Endodermal cell (in vitro differentiated cells): ENCODE data around the gene CCDC191. TPM values are rescaled to one million over a fixed set of nuclear protein-coding genes. Genes with fewer than 3 reads are reported as not detected.
A peak's percentile ranks its signal among the peaks of the same experiment; 100 is the strongest.

ENCODE experiments used
- DNase-seq: peaks from one replicate; pipeline ENCODE4 v3.0.0-alpha.2; 2017
- H3K27ac ChIP-seq: 2 replicates; pipeline ENCODE4 v1.5.1; 2013; ENCODE audit warnings: mild to moderate bottlenecking, low read depth, low read length, moderate library complexity
- H3K27me3 ChIP-seq: 2 replicates; pipeline ENCODE4 v1.6.1; 2013; ENCODE audit warnings: mild to moderate bottlenecking, low read length, moderate library complexity; ENCODE audit not compliant: insufficient read depth, control insufficient read depth, poor library complexity, severe bottlenecking
- H3K36me3 ChIP-seq: 2 replicates; pipeline ENCODE4 v1.7.0; 2013; ENCODE audit warnings: mild to moderate bottlenecking, low read length, moderate library complexity; ENCODE audit not compliant: control insufficient read depth, insufficient read depth
- H3K4me1 ChIP-seq: one replicate; pipeline ENCODE4 v1.7.0; 2013; ENCODE audit warnings: low read length; ENCODE audit not compliant: control insufficient read depth, insufficient read depth
- H3K4me3 ChIP-seq: 2 replicates; pipeline ENCODE4 v1.5.1; 2013; ENCODE audit warnings: mild to moderate bottlenecking, low read length, moderate library complexity
- H3K9ac ChIP-seq: 2 replicates; pipeline ENCODE4 v1.6.1; 2013; ENCODE audit warnings: mild to moderate bottlenecking, low read length, moderate library complexity; ENCODE audit not compliant: poor library complexity, severe bottlenecking; ENCODE audit errors: extremely low read depth
- H3K9me3 ChIP-seq: 2 replicates; pipeline ENCODE4 v1.6.1; 2013; ENCODE audit warnings: mild to moderate bottlenecking, low read length, moderate library complexity; ENCODE audit not compliant: control insufficient read depth
- H3K27ac Mint-ChIP-seq: 2 replicates; pipeline ENCODE4 v1.8.0; 2020; ENCODE audit warnings: mixed read lengths
- H3K27me3 Mint-ChIP-seq: 2 replicates; pipeline ENCODE4 v1.8.0; 2021; ENCODE audit warnings: mild to moderate bottlenecking, mixed read lengths; ENCODE audit not compliant: insufficient read depth
- H3K36me3 Mint-ChIP-seq: 2 replicates; pipeline ENCODE4 v1.8.0; 2020; ENCODE audit warnings: low read depth, mixed read lengths
- H3K4me1 Mint-ChIP-seq: 2 replicates; pipeline ENCODE4 v1.8.0; 2020; ENCODE audit warnings: mixed read lengths
- H3K4me3 Mint-ChIP-seq: 2 replicates; pipeline ENCODE4 v1.8.0; 2020; ENCODE audit warnings: mild to moderate bottlenecking, moderate library complexity, mixed read lengths
- H3K9me3 Mint-ChIP-seq: 2 replicates; pipeline ENCODE4 v1.8.0; 2020; ENCODE audit warnings: mild to moderate bottlenecking, mixed read lengths
- WGBS, 2 experiments: methylation state at CpG; one replicate each; pipeline versions ENCODE4 v1.1.5 to v1.1.7; 2013; ENCODE audit warnings: missing lambda C conversion rate in 2 of 2, mixed read lengths in 1 of 2; ENCODE audit not compliant: insufficient coverage in 1 of 2, insufficient read length in 1 of 2; 5-methylcytosine and 5-hydroxymethylcytosine counted together
- total RNA-seq, 2 donors: library from RNA; stranded (reverse); fragmentation: NEBNext Ultra II Directional in 1 of 2; extraction: Animal tissue kit (Norgen Biotek cat#: 25700) in 1 of 2; gene quantifications; 2 replicates in 1 of 2; 3 replicates in 1 of 2; pipeline ENCODE4 v1.2.1, GENCODE V29; 2021
- TF ChIP-seq, protein P1 (sequence below): fragments of 200-600 bp; sonication (generic); conservative IDR thresholded peaks from 2 replicates; pipeline ENCODE4 v1.5.0; 2021; ENCODE audit warnings: antibody characterized with exemption, mild to moderate bottlenecking

CCDC191 gene
- total RNA-seq, 2 donors from 2014 or later, result 4.4 to 6.1 TPM

DNA sequence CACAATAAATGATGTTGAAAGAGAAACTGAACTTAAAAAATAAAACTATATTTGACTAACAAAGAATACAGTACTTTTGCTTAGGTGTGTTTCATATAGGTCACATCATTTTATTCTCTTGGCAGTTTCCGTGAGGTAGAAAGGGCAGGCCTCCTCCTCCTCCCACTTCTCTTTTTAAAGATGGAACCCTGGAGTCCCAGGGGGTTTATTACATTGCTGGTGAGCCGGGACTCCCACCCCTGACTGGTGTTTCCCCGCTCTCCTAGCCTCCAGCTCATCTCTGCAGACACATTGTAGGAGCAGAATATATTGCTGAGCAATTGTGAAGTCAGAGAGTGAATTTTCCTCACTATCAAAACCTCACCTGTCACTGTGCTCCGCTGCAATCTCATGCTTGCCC lies 78.5 kb downstream of the CCDC191 start:
- 87% methylated on average over 4 of the region's 4 CpGs; no CpG with 5 or more reads in 1 of the 2 experiments for WGBS, 2 experiments
- H3K4me3 Mint-ChIP-seq, result no peak overlapping the region
- Histone ChIP-seq H3K36me3 (no peaks in the 10 kb centered on the region), H3K4me3 (no peak overlapping the region), H3K27ac (no peak overlapping the region), H3K27me3 (no peaks in the 10 kb centered on the region), H3K9ac (no peak overlapping the region), H3K9me3 (peaks cover 20% of the 10 kb centered on the region), H3K4me1 (no peaks in the 10 kb centered on the region)
- H3K27me3 Mint-ChIP-seq, result no peaks in the 10 kb centered on the region
- peaks cover 21% of the 10 kb centered on the region for H3K9me3 Mint-ChIP-seq
- H3K4me1 Mint-ChIP-seq, result no peaks in the 10 kb centered on the region
- no peak for DNase-seq
- H3K36me3 Mint-ChIP-seq, result peaks cover 17% of the 10 kb centered on the region
- H3K27ac Mint-ChIP-seq, result no peak overlapping the region
- TF ChIP-seq, protein P1, sequence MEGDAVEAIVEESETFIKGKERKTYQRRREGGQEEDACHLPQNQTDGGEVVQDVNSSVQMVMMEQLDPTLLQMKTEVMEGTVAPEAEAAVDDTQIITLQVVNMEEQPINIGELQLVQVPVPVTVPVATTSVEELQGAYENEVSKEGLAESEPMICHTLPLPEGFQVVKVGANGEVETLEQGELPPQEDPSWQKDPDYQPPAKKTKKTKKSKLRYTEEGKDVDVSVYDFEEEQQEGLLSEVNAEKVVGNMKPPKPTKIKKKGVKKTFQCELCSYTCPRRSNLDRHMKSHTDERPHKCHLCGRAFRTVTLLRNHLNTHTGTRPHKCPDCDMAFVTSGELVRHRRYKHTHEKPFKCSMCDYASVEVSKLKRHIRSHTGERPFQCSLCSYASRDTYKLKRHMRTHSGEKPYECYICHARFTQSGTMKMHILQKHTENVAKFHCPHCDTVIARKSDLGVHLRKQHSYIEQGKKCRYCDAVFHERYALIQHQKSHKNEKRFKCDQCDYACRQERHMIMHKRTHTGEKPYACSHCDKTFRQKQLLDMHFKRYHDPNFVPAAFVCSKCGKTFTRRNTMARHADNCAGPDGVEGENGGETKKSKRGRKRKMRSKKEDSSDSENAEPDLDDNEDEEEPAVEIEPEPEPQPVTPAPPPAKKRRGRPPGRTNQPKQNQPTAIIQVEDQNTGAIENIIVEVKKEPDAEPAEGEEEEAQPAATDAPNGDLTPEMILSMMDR, result no peak

DNA sequence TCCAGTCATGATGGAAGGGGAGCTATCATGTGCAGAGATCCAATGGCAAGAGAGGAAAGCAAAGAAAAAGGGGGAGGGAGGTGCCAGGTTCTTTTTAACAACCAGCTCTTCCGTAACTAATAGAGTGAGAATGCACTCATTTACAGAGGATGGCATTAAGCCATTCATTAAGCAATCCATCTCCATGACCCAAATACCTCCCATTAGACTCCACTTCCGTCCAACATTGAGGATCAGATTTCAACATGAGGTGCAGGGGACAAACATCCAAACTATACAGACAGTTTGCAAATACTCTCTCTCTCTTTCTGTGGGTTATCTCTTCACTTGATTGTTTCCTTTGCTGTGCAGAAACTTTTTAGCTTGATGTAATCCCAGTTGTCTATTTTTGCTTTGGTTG lies 87.3 kb downstream of the CCDC191 start:
- Mint-ChIP-seq H3K4me3 (no peak overlapping the region), H3K27me3 (no peaks in the 10 kb centered on the region), H3K4me1 (no peaks in the 10 kb centered on the region), H3K27ac (no peak overlapping the region), H3K9me3 (peaks cover 24% of the 10 kb centered on the region), H3K36me3 (peaks cover 7% of the 10 kb centered on the region)
- Histone ChIP-seq H3K4me1 (no peaks in the 10 kb centered on the region), H3K9ac (no peak overlapping the region), H3K27ac (no peak overlapping the region), H3K27me3 (no peaks in the 10 kb centered on the region), H3K9me3 (peaks cover 12% of the 10 kb centered on the region), H3K4me3 (no peak overlapping the region), H3K36me3 (no peaks in the 10 kb centered on the region)
- 80 to 84% methylated on average over 1 to 2 of the region's 2 CpGs for WGBS, 2 experiments
- no peak for DNase-seq
- TF ChIP-seq, protein P1, result no peak

DNA sequence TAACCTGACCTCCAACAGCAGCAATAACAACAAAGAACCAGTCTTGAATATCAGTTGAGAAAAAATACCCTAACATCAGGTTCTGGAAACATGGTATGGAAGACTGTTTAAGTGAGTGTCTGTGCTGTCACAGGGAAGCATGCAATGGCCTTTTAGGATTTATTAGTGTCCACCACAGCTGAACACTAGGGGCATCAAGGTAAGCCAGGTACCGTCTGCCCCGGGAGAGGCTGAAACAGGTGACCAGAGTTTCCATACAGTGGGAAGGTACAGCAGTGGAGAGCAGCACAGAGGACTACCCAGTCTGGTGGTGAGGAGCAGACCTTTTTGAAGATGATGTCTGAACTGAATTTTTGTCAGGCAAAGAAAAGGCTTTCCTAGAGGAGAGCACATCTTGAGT lies 90.2 kb downstream of the CCDC191 start:
- Mint-ChIP-seq H3K27me3 (no peaks in the 10 kb centered on the region), H3K36me3 (peaks cover under 1% of the 10 kb centered on the region), H3K4me1 (peaks cover 4% of the 10 kb centered on the region), H3K4me3 (no peak overlapping the region), H3K9me3 (peaks cover under 1% of the 10 kb centered on the region), H3K27ac (no peak overlapping the region)
- Histone ChIP-seq H3K9ac (no peak overlapping the region), H3K4me3 (no peak overlapping the region), H3K9me3 (no peaks in the 10 kb centered on the region), H3K27ac (no peak overlapping the region), H3K4me1 (no peaks in the 10 kb centered on the region), H3K27me3 (no peaks in the 10 kb centered on the region), H3K36me3 (no peaks in the 10 kb centered on the region)
- TF ChIP-seq, protein P1, result peak; percentile 65
- whole genome bisulfite sequencing, 2 experiments, result 93 to 100% methylated on average over 2 of the region's 2 CpGs
- peak; percentile 58 for DNase-seq
